ENCODE measurements around the gene CD2AP.
"Not testable (repeated sequence)": the region's sequence is repeated elsewhere in the genome, so short reads cannot be mapped to it uniquely, and the experiment has no call there.

The CD2AP gene

DNA sequence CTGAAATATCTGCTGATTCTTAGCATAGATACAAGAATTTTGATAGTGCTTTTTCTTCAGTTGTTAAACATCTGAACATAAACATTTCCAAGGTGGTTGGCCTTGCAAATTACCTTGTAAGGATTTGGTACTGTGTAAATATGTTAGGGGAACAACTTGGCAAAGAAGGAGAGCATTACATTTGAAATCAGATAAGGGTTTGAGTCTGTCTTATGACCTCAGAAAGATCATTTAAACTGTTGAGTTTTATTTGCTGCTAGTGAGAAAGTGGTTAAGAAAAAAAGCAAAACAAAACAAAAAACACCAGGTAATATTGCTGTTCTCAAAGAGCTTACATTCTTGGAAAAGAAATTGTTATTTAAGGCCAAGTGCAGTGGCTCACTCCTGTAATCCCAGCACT, 56.5 kb downstream of the CD2AP start:
- no peak overlapping the region for H3K4me3 ChIP-seq (ENCODE audit: low read depth, low read length)
- DNase-seq (ENCODE audit: low read depth): no peak
- TF ChIP-seq, protein P1, sequence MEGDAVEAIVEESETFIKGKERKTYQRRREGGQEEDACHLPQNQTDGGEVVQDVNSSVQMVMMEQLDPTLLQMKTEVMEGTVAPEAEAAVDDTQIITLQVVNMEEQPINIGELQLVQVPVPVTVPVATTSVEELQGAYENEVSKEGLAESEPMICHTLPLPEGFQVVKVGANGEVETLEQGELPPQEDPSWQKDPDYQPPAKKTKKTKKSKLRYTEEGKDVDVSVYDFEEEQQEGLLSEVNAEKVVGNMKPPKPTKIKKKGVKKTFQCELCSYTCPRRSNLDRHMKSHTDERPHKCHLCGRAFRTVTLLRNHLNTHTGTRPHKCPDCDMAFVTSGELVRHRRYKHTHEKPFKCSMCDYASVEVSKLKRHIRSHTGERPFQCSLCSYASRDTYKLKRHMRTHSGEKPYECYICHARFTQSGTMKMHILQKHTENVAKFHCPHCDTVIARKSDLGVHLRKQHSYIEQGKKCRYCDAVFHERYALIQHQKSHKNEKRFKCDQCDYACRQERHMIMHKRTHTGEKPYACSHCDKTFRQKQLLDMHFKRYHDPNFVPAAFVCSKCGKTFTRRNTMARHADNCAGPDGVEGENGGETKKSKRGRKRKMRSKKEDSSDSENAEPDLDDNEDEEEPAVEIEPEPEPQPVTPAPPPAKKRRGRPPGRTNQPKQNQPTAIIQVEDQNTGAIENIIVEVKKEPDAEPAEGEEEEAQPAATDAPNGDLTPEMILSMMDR (IDR thresholded peaks at IDR 0.05; ENCODE audit: insufficient read depth, low read depth, low read length, missing control alignments): no peak

DNA sequence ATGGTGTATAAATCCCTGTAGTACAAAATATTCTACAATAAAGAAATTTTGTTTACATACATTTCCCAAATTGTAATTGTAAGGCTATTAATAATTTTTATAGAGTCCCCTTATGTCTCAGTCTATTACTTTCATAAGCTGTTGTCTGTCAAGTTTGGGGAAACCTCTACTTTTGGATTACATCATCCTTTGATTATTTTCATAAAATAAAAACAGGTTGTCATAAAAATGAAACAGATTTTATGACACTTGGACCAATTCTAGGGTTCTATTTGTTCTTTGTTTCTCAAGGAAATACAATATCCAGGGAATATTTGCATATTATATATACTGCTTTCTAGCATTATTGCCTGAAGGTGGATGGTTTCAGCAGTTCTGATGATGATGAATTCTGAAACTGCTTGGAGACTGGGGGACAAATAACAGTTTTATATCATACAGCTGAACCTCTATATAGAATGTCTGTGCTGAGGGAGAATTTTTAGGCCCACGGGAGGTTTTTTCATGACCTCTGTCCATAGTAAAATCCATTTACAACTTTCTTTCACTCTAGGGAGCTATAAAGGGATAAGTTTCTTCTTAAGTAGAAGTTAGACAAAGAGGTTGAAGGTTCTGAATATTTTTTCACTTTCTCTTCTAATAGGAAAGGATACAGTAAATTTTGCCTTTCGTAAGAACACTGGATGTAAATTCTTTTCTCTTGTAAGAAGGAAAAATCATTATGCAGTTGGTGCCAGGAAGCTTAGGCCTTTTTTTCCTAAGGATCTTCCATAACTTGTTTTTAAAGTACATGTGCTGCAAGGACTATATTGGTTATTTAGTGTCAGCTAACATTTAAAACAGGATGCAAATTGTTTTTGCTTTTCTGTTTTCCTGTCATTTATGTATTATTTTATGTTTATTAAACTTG, 58.0 kb downstream of the CD2AP start:
- H3K4me3 ChIP-seq (ENCODE audit: low read depth, low read length): no peak overlapping the region
- no peak for DNase-seq (ENCODE audit: low read depth)
- TF ChIP-seq, protein P1 (IDR thresholded peaks at IDR 0.05; ENCODE audit: insufficient read depth, low read depth, low read length, missing control alignments): no peak

DNA sequence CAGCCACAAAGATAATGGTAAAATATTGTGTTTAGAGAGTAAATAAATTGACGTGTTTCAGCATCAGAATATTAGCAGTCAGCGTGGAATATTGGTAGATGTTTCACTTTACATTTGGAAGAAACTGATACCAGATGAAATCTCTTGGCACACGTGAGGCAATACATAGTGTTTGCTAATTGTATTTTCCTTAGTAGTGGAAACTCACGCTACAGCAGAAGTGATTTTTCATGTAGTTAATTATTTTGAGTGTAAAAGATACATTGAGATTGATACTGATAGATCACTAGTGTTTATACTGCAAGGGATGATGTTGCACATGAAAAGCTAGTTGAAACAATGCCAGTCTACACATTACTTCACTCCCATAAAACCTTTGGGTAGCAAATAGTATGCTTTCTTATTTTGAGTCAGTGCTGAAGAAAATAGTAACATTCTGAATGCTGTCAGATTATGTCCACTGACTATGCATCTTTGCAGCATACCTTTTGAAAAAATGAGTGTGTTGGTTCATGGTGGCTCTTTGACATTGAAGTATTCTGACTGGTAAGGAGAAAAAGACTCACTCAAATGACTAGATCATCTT, 59.3 kb downstream of the CD2AP start:
- no peak for DNase-seq (ENCODE audit: low read depth)
- TF ChIP-seq, protein P1 (IDR thresholded peaks at IDR 0.05; ENCODE audit: insufficient read depth, low read depth, low read length, missing control alignments): no peak
- no peak overlapping the region for H3K4me3 ChIP-seq (ENCODE audit: low read depth, low read length)

DNA sequence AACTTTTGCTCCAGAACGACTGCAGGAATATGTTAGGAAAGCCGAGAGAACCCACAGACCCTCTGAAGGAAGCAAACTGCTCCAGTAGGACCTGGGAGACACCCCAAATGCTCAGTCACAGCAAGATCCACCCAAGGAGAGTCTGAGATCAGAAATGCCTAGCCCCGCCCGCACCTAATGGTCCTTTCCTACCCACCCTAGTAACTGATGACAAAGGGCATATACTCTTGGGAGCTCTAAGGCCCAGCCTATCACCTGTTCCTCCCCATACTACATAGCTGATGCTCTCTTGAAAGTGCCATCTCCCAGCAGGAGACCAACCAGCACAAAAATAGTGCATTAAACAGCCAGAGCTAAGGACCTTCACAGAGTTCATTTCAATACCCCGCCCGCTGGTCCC, 67.6 kb downstream of the CD2AP start:
- TF ChIP-seq, protein P1 (IDR thresholded peaks at IDR 0.05; ENCODE audit: insufficient read depth, low read depth, low read length, missing control alignments): no peak

DNA sequence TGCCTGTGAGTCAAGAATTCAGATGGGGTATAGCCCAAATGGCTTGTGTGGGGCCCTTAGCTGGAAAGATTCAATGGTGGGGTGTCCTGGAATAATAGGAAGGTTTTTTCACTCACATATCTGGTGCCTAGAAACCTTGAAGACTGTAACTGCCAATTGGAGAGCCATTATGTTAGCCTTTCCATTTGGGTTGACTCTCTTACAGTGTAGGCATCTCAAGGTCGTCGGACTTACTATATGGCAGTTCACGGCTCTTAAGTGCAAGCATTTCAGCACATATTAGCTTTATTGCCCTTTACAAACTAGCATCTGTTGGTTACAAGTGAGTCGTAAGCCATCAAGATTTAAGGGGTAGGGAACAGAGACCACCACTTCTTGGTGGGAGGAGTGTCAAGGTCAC, 74.1 kb downstream of the CD2AP start:
- TF ChIP-seq, protein P1 (IDR thresholded peaks at IDR 0.05; ENCODE audit: insufficient read depth, low read depth, low read length, missing control alignments): no peak
- no peak for DNase-seq (ENCODE audit: low read depth)
- H3K4me3 ChIP-seq (ENCODE audit: low read depth, low read length): no peak overlapping the region

More for the DNA sequence above, 67.6 kb downstream of the CD2AP start:
- no peak for DNase-seq (ENCODE audit: low read depth)
- no peak overlapping the region for H3K4me3 ChIP-seq (ENCODE audit: low read depth, low read length)

DNA sequence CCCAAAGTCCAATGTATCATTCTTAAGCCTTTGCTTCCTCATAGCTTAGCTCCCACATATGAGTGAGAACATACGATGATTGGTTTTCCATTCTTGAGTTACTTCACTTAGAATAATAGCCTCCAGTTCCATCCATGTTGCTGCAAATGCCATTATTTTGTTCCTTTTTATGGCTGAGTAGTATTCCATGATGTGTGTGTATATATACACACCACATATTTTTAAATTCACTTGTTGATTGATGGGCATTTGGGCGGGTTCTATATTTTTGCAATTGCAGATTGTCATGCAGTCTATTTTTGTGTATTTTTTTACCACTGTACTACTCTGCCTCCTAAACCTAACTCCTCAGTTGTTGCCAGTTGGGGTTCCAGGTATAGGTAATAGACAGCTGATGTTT, 74.7 kb downstream of the CD2AP start:
- no peak for DNase-seq (ENCODE audit: low read depth)
- no peak overlapping the region for H3K4me3 ChIP-seq (ENCODE audit: low read depth, low read length)
- TF ChIP-seq, protein P1 (IDR thresholded peaks at IDR 0.05; ENCODE audit: insufficient read depth, low read depth, low read length, missing control alignments): no peak

DNA sequence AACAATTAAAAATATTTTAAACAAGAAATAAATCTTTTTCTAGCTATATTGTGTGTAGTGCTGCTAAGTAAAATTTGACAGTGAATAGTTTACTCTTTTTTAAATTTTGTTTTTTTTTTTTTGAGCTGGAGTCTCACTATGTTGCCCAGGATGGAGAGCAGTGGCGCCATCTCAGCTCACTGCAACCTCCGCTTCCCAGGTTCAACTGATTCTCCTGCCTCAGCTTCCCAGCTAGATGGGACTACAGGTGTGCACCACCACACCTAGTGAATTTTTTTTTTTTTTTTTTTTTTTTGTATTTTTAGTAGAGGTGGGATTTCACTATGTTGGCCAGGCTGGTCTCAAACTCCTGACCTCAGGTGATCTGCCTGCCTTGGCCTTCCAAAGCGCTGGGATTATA, 75.7 kb downstream of the CD2AP start:
- DNase-seq (ENCODE audit: low read depth); H3K4me3 ChIP-seq (ENCODE audit: low read depth, low read length): not testable (repeated sequence)

DNA sequence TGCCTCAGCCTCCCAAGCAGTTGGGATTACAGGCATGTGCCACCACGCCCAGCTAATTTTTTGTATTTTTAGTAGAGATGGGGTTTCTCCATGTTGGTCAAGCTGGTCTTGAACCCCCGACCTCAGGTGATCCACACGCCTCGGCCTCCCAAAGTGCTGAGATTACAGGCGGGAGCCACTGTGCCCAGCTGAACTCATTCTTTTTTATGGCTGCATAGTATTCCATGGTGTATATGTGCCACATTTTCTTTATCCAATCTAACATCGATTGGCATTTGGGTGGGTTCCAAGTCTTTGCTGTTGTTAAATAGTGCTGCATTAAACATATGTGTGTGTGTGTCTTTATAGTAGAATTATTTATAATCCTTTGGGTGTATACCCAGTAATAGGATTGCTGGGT, 78.9 kb downstream of the CD2AP start:
- not testable (repeated sequence) for DNase-seq (ENCODE audit: low read depth); H3K4me3 ChIP-seq (ENCODE audit: low read depth, low read length)
